Right renal cortex interstitium (tissue), 3 donors: ENCODE results near the gene AP1AR. TPM values are rescaled to one million over a fixed set of nuclear protein-coding genes. Genes with fewer than 3 reads are reported as not detected.
"Not testable (repeated sequence)": the region's sequence is repeated elsewhere in the genome, so short reads cannot be mapped to it uniquely, and the experiment has no call there.

Experiments used
- DNase-seq, 3 donors: peaks; one replicate each; pipeline ENCODE4 v3.0.0-alpha.2; 2013; ENCODE audit warnings: low read depth in 3 of 3, low spot score in 2 of 3
- polyA plus RNA-seq, 3 donors: library from polyadenylated mRNA; unstranded; fragments of 120-200 nt; gene quantifications; one replicate each; pipeline ENCODE4 v1.2.1, GENCODE V29; 2013; ENCODE audit not compliant: insufficient read length in 3 of 3

Gene AP1AR, protein sequence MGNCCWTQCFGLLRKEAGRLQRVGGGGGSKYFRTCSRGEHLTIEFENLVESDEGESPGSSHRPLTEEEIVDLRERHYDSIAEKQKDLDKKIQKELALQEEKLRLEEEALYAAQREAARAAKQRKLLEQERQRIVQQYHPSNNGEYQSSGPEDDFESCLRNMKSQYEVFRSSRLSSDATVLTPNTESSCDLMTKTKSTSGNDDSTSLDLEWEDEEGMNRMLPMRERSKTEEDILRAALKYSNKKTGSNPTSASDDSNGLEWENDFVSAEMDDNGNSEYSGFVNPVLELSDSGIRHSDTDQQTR
- 10 to 100 TPM; 38.0 to 42.7 (median 40.2) TPM for polyA plus RNA-seq

GRCh38 chr4:112231779-112232713, at the start of gene AP1AR:
Gene AP1AR, plus strand, starts transcription at chr4:112231787. Its CDS starts 305 bp downstream, at chr4:112232092.
- DNase-seq, result peak; percentile 54 to 78 (median 67)

GRCh38 chr4:112182604-112183003, 49.0 kb upstream of the AP1AR start:
- no peak for DNase-seq

GRCh38 chr4:112183252-112183651, 48.3 kb upstream of the AP1AR start:
- no peak for DNase-seq

- no peak for DNase-seq
These were observed 47.1 kb upstream of the AP1AR start for GRCh38 chr4:112184438-112184837.

DNA sequence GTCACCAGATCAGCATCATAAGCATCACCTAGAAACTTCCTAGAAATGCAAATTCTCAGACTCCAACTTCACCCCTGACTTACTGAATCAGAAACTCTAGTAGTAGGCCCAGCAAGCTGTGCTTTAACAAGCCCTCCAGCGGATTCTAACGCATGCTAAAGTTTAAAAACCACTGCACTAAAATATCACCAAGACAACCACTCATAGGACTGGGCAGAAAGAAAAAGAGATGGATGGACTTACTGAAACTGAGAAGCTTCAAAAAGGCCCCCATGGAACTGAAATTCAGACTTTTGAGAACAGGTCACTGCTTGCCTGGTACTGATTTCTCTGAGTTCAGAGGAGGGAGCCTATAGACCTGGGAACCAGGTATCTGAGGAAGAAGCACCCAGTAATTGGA, 46.3 kb upstream of the AP1AR start:
- DNase-seq, result no peak

DNA sequence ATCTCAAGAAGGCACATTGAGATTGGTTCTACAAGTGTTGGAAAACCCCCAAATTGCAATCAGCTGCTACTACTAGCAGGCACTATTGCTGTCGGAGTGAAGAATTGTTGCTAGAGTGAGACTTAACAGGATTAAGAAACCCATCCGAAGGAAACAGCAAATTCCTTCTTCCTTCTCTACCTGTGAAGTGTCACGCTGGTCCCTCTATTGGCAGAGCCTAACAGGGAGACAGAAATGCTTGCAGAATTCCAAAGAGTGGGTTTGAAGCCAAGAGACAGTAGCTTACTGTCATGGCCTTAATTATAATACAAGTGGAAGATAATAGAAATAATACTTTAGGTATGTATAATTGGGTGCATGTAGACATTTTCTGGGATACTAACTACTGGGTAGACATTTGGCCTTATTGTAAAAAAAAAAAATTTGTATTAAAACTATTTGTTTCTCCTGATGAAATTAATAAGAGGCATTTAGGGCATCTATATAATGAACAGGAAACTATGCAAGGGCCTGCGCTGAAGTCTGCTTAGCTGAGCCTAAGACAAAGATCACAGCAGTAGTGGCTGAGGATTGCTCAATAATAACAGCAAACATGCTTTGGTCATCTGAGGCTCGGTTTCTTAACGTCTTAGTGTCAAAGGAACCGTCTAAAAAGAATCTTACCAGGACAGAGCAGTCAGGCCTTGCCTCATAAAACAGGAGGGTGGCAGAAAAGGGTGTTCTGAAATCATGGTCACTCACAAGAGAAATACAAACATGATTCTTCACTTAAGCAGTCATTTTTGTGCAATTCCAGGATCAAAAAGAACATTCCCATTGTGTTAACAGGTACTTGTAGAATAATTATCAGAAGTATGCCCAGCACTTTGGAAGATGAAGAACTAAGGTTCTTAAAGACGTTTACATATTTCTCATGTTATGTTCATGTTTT, 45.6 kb upstream of the AP1AR start:
- no peak for DNase-seq

DNA sequence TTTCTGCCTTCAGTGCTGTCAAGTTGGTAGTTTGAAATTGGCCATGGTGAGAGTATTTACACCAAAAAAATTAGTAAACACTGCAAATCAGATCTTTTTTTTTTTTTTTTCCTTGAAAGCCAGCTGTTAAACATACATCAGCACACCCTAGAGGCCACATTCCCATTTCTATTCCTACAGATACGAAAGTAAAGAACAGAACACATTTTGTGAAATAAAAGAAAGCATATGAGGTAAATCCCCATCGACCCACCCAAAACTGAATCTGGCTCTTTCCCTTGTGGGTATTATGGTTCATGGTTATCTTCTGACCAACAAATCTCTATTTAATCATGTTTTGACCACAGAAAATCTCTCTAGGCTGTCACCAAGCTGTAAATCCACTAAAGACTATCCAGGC, 41.8 kb upstream of the AP1AR start:
- no peak for DNase-seq

- DNase-seq, result no peak
These were observed 40.9 kb upstream of the AP1AR start for GRCh38 chr4:112190684-112191083.

DNA sequence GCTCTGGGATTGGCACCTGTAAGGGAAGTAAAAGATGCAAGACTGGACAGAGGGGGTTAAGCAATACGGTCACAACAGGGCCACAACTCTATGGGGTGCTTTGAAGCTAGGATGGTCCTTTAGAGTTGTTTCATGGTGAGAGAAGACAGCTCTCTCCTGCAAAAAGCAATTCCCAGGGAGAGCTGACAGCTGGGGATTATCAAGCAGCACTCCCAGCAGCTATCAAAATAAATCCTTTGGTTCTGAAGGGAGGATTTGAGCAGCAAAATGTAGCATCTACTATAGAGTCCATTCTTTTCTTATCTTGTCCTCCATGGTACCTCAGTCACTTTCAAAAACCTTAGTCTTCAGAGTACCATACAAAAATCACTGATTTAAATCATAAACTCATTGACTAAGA, 35.1 kb upstream of the AP1AR start:
- no peak for DNase-seq

DNA sequence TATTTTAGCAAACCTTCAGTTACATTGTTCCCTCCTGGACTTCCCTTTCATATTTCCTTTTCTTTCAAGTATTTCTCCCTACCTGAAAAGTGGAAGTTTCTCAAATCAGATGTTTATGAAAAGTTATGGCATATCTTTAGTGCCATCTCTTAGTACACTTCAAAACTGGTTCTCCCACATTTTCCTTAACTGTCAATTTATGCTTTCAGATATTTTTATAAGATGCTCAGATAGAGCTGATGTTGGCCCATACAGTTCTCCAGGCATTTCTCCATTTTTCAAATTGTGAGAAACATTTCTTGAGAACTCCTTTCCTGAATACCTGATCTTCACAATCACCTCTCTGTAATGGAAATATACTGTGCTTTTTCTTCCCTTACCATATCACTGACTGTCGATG, 32.5 kb upstream of the AP1AR start:
- no peak for DNase-seq

- no peak for DNase-seq
These were observed 29.6 kb upstream of the AP1AR start for GRCh38 chr4:112201915-112202505.

DNA sequence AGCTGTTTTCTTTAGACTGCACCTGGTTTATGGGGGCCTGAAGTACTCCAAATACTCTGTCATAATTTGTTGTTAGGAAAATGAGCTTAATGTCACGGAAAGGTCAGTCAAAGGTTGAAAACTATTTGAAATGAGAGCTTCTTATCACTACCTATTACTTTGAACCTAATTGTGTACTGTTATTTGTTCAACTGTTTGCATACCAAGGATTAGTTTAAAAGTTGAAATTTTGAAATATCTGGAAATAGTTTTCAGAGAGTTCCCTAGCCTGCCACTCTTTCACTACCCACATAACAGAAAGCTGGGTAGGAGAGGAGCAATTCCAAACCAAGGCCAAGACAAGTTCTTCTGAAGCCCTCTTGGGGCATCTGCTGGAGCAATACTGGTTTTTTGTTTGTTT, 28.0 kb upstream of the AP1AR start:
- no peak for DNase-seq

GRCh38 chr4:112206431-112206830, 25.2 kb upstream of the AP1AR start:
- DNase-seq, result no peak

DNA sequence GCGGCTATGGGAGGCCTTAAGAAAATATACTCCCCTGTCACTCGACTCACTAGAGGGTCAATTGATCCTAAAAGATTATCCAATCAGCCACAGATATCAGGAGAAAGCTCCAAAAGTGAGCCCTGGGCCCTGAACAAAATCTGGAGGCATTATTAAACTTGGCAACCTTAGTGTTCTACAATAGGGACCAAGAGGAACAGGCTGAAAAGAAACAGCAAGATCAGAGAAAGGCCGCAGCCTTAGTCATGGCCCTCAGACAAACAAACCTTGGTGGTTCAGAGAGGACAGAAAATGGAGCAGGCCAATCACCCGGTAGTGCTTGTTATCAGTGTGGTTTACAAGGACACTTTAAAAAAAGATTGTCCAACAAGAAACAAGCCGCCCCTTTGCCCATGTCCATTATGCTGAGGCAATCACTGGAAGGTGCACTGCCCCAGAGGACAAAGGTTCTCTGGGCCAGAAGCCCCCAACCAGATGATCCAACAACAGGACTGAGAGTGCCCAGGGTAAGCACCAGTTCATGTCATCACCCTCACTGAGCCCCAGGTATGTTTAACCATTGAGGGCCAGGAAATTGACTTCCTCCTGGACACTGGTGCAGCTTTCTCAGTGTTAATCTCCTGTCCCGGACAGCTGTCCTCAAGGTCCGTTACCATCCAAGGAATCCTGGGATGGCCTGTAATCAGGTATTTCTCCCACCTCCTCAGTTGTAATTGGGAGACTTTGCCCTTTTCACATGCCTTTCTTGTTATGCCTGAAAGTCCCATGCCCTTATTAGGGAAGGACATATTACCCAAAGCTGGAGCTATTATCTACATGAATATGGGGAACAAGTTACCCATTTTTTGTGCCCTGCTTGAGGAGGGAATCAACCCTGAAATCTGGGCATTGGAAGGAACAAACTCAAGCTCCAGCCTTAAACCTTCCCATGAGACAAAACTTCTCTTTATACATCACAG, 23.2 kb upstream of the AP1AR start:
- not testable (repeated sequence) for DNase-seq

GRCh38 chr4:112210777-112211176, 20.8 kb upstream of the AP1AR start:
- DNase-seq, result no peak

- DNase-seq, result no peak
These were observed 18.5 kb upstream of the AP1AR start for GRCh38 chr4:112213091-112213490.

- no peak for DNase-seq
These were observed 17.7 kb upstream of the AP1AR start for GRCh38 chr4:112213856-112214255.

GRCh38 chr4:112214390-112215264, 17.0 kb upstream of the AP1AR start:
- no peak for DNase-seq
